Ishikawa (cell line): Measurements from ENCODE around the gene TMEM128.

ENCODE experiments used
- CEBPB ChIP-seq: IDR thresholded peaks from 2 replicates; pipeline ENCODE4 v1.6.1; 2012
- CREB1 ChIP-seq: IDR thresholded peaks from 2 replicates; pipeline ENCODE4 v1.6.1; 2012; ENCODE audit warnings: low read depth
- EP300 ChIP-seq: IDR thresholded peaks from 2 replicates; pipeline ENCODE4 v1.6.1; 2012; ENCODE audit warnings: borderline replicate concordance
- RAD21 ChIP-seq: IDR thresholded peaks from 2 replicates; pipeline ENCODE4 v1.6.1; 2012; ENCODE audit warnings: low read depth
- TEAD4 ChIP-seq: IDR thresholded peaks from 2 replicates; pipeline ENCODE4 v1.6.1; 2012
- YY1 ChIP-seq: IDR thresholded peaks from 2 replicates; pipeline ENCODE4 v1.6.1; 2012; ENCODE audit warnings: low read depth
- TF ChIP-seq, protein P1 (sequence below): IDR thresholded peaks from 2 replicates; pipeline ENCODE4 v1.6.1; 2012
- TF ChIP-seq, protein P2 (sequence below): IDR thresholded peaks from 2 replicates; pipeline ENCODE4 v1.6.1; 2012; ENCODE audit warnings: low read depth, mild to moderate bottlenecking
- TF ChIP-seq, protein P3 (sequence below): IDR thresholded peaks from 2 replicates; pipeline ENCODE4 v1.6.1; 2012

- TF ChIP-seq CEBPB (no peak), EP300 (no peak), TEAD4 (no peak), RAD21 (no peak), YY1 (no peak), CREB1 (no peak)
- TF ChIP-seq, protein P1, sequence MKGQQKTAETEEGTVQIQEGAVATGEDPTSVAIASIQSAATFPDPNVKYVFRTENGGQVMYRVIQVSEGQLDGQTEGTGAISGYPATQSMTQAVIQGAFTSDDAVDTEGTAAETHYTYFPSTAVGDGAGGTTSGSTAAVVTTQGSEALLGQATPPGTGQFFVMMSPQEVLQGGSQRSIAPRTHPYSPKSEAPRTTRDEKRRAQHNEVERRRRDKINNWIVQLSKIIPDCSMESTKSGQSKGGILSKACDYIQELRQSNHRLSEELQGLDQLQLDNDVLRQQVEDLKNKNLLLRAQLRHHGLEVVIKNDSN = no peak
- TF ChIP-seq, protein P2, sequence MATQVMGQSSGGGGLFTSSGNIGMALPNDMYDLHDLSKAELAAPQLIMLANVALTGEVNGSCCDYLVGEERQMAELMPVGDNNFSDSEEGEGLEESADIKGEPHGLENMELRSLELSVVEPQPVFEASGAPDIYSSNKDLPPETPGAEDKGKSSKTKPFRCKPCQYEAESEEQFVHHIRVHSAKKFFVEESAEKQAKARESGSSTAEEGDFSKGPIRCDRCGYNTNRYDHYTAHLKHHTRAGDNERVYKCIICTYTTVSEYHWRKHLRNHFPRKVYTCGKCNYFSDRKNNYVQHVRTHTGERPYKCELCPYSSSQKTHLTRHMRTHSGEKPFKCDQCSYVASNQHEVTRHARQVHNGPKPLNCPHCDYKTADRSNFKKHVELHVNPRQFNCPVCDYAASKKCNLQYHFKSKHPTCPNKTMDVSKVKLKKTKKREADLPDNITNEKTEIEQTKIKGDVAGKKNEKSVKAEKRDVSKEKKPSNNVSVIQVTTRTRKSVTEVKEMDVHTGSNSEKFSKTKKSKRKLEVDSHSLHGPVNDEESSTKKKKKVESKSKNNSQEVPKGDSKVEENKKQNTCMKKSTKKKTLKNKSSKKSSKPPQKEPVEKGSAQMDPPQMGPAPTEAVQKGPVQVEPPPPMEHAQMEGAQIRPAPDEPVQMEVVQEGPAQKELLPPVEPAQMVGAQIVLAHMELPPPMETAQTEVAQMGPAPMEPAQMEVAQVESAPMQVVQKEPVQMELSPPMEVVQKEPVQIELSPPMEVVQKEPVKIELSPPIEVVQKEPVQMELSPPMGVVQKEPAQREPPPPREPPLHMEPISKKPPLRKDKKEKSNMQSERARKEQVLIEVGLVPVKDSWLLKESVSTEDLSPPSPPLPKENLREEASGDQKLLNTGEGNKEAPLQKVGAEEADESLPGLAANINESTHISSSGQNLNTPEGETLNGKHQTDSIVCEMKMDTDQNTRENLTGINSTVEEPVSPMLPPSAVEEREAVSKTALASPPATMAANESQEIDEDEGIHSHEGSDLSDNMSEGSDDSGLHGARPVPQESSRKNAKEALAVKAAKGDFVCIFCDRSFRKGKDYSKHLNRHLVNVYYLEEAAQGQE = no peak
- TF ChIP-seq, protein P3, sequence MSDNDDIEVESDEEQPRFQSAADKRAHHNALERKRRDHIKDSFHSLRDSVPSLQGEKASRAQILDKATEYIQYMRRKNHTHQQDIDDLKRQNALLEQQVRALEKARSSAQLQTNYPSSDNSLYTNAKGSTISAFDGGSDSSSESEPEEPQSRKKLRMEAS = no peak
Observed at GRCh38 chr4:4200624-4201023, 47.4 kb downstream of the TMEM128 start.
